Measurements from ENCODE around the gene SCAPER.

Gene SCAPER

DNA sequence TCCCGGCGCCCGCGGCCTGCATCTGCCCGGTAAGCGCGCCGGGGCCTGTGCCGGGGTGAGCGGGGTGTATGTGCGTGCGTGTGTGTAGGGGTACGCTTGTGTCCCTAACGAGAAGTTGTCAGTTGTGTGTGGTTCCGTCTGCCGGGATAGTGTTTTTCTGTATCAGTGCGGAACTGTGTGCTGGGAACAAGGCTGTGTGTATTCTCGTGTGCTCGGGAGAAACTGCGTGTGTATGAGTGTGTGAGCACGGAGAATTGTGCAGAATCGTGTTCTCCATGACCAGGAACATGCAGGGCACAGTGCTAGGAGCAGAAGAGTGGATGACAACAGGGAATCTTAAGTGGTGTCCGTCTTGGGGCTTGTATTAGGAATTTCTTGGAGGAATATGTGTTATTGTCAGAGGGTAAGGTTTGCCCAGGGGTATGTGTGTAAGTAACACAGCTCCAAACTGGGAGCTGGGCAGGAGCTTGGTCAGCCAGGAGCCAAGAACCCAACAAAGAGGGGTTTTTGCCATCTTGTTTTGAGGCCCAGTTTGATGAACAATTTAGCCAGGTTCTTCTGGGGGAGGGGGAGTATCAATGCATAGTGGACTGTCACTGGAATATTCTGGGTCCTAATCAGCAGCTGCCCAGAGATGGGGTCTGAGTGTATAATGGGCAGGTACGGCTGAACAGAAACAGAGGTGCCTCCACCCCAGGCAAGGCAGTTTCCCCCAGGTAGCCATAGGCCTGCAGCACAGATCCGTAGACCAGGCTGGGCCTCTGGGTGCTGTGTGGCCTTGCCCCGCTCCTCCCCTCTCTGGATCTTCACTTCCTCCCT lies 566.4 kb downstream of the SCAPER start:
- DNase-seq (ENCODE audit: low spot score) = no peak

DNA sequence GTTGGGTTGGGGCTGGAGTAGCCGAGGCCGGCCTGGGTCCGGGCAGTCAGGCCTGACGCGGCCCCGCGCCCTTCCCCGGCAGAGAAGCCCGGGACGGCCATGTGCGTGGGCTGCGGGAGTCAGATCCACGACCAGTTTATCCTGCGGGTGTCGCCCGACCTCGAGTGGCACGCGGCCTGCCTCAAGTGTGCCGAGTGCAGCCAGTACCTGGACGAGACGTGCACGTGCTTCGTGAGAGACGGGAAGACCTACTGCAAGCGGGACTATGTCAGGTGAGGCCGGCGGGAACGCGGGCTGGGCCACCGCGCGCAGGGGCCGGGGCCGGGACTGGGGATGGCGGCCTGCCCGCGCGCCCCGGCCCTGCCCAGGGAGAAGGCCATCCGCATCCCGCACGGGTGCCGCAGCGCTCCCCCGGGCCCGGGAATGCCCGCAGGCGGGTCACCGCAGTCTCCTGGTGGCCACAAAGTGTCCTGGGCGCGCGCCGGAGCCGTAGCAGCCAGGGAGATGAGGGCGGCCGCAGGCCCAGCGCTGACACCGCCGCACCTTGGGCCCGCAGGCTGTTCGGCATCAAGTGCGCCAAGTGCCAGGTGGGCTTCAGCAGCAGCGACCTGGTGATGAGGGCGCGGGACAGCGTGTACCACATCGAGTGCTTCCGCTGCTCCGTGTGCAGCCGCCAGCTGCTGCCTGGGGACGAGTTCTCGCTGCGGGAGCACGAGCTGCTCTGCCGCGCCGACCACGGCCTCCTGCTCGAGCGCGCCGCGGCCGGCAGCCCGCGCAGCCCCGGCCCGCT lies 567.2 kb downstream of the SCAPER start:
- DNase-seq (ENCODE audit: low spot score) = no peak

DNA sequence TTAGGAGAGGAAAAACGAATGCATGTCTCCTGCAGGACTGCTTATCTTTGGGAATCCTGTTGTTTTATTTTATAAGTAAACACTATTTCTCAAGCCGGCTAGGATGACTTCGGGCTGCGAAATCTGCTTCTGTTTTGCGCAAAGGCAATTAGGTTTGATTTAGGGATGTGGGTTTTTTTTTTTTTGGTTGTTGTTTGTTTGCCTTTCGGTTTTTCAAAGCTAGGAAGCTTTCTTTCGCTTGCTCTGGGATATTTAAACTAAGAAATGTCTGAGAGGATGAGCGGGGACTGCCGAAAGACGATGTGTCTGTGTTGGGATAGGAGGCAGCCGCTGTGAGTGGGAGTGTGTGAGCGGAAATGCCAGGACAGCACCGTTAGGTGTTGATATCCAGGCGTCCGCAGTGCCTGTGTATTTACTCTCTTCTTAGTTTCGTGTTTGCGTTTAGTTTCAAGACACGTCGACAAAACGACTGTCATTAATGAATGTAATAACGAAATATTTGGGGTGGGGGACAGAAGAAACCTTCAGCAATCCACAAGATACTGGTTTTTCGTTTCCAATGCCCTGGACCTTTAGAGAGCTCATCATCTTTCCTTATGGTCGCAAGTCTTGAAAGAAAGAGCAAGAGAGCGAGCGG lies 568.0 kb downstream of the SCAPER start:
- peak; percentile 29 for DNase-seq (ENCODE audit: low spot score)

DNA sequence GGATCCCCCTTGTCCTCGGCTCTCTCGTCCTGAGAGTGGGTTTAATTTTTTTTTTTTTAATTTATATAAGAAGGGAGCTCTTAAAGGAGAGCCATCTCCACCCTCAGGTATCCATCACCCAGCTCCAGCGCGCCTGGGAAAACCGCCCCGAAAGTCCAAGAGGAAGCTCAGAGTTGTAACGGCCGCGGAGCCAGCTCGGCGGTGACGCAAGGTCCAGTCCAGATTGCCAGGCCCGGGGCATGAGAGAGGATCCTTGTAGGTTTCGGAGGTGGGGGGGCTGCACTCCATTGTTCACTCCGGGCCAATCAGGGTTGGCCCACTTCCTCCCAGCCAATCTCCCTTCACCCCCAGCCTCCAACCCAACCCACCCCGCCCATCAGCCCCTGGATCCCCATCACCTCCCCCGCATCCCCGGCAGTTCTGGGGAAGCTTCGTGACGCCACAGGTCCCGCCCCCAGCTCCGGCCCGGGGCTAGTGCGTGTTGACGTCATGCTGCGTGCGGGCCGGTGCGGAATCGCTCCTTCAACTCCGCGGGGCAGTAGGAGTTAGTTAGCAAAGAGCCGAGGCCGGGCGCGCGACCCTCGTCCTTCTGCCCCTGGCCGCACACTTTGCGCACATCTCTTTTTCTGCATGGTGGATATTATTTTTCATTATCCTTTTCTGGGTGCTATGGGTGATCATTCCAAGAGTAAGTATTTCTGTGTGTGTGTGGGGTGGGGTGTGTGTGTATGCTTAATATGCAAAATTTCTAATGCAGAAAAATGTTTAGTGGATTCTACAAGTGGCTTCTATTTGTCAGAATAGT lies 568.7 kb downstream of the SCAPER start, which contains the start of gene ISL2:
ISL2 (plus strand) TSS at position 520 of the 805 bp plus-strand sequence; CDS start at position 631, 111 bp downstream.
- peak; percentile 68 for DNase-seq (ENCODE audit: low spot score)

DNA sequence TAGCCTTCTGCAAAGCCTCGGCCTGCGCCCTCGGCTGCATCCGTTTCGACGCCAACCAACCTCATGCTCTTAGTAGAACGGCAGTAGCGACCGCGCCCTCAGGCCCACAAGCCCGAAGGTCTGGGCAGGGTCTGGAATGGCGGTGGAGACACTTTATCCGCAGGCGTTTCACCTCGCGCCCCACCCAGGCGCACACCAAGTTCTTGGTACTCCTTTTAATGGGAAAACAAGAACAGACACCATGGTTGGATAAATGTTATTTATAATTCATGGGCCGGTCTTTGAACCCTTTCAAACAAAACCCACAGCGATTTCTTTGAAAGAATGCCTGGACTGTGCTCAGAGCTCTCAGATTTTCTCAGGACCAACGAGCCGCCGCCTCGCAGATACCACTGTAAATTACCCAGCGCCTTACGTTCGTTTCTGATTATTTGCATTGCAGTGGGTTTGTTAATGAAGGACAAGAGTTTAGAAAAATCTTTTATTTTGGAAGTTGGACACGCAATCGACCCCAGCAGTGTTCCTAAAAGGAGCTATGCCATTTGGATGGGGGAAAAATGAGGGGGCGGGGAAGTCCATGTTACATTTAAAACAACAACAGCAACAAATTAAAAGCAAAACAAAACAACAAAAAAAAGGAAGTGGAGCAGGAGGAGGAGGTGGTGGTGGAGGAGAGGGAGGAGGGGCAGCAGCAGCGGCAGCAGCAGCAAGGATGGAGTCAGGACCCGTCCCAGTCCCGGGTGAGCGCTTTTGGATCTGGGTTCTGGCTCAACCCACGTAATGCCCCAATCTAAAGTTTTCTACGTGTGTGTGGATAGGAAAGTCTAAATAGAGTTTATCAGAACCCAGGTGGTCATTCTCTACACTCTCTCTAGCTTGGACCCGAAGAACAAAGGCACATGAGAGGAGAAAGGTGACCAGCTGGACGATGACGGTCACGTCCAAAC lies 569.6 kb downstream of the SCAPER start:
- DNase-seq (ENCODE audit: low spot score) = no peak

DNA sequence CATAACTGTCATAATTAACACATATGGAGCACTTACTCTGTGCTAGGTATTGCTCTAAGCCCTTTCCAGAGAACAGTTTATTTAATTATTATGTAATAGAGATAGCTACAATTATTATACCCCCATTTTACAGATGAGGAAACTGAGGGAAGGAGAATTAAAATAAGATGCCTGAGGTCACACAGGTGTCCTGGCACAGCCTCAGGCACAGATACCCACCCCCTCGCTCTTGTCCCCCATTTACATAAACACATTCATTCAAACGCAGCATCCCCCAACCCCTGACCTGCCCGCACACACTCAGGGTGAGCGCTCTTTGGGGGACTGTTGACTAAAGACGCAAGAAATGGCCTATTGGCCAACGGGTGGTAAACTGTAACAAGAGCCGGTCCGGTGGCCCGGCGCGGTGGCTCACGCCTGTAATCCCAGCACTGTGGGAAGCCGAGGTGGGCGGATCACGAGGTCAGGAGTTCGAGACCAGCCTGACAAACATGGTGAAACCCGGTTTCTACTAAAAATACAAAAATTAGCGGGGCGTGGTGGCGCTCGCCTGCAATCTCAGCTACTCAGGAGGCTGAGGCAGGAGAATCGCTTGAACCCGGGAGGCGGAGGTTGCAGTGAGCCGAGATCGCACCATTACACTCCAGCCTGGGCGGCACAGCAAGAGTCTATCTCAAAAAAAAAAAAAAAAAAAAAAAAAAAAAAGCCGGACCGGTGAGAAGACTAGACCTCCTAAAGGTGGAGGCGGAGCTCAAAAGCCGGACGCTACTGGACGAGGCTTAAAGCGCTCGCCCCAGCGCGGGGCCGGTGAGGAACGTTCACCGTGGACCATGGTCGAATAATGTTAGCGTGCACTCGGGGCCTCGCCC lies 570.5 kb downstream of the SCAPER start:
- no peak for DNase-seq (ENCODE audit: low spot score)

DNA sequence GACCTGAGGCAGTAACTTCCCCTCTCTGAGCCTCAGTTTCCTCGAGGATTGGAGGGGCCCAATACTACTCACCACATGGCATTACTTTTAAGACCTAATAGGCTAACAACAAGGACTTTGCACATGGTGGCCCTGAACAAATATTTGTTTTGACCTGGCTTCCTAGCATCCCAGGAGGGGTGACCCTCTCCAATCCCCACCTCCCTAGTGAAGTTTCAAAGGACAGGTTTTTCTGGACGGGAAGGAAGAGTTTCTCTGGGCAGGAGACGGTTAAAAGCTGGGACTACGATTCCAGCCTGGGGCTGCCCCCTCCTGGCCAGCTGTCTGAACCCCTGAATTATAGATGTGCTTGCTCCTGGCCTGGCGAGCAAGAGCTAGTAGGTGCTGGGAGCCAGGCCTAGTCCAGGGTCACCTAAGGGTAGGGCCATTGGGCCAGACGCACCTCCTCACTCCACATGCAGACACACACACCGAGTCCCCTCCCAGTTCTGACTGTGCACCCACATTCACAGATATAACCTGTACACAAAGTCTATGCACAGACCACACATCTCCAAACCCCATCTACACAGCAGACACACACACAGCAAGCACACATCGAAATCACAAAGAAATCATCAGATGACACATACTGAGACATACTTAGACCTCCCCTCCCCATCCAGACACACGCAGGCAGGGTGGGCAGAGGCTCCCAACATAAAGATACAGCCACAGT lies 571.3 kb downstream of the SCAPER start:
- DNase-seq (ENCODE audit: low spot score) = no peak

DNA sequence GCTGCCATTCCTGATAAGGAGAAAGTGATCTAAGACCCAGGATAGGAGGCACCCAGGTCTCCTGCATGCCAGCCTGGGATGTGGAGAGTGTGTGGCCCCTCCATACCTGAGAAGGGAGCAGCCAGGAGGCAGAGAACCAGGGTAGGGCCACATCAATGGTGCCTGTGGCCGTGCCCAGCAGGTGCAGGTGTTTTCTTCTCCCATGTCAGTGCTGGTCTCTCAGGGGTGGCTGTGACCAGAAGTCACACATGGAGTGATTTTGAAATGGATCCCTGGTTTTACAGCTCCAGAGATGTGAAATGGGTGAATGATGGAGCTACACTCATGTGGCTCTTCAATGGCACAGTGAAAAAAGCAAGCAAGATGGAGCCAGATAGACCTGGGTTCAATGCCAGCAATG lies 571.8 kb downstream of the SCAPER start:
- no peak for DNase-seq (ENCODE audit: low spot score)

DNA sequence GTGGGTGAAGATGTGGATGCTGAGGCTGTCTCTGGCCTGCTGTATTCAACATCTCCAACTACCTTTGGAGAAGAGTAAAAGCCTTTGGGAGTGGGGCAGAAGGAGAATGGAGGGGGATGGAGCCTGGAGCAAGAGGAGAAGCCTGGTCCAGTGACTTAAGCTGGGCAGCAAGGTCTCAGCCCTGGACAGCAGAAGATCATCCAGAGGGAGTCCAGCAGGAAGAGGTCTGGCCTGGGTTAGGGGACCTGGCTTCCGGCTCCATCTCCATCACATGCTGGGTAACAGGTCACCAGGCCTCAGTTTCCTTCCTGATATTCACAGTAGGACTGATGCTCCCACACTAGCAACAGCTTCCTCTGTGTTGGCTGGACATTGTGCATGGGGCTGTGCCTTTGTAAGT lies 572.3 kb downstream of the SCAPER start:
- no peak for DNase-seq (ENCODE audit: low spot score)

DNA sequence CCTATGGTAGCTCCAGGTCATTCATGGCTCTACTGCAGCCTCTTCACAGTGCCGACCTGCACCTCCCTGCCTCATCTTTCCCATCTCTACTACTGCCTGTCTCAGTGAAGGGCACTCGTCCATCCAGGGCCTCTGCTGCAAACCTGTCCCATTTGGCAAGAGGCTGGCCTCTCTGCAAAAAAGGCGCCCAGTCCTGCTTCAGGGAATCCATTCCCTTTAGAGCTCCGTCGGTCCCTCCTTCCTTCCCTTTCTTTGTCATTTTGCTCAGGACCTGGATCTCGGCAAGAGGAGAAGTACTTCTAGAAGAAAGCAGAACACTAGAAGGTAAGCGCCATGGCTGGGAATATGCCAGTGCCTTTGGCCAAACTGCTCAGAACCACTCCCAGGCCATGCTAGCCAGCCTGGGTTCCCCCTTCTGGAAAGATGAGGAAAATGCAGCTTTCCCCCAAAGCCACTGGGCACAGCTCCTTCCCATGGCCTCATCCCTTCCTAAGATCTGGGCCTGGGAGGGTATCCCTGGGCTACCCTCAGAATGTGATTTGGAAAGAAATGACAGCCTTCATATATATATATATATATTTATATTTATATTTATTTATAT lies 575.0 kb downstream of the SCAPER start:
- peak; percentile 13 for DNase-seq (ENCODE audit: low spot score)

DNA sequence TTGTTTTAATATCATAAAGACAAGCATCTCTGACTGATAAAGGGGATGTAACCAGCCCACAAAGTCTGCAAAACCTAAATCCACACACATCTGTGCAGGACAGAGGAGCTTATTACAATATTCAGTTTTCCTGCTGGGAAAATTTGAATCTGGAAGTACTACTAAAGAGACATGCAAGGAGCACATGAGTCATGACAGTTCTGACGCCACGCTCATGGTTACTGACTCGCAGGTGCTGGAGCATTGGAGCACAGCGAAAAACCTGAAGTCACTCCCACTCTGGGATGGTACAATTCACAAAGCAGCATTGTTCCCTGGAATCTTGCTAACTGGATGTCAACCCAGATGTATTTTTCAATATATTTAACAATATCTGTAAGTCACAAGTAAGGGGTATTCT lies 576.2 kb downstream of the SCAPER start:
- peak; percentile 18 for DNase-seq (ENCODE audit: low spot score)

DNA sequence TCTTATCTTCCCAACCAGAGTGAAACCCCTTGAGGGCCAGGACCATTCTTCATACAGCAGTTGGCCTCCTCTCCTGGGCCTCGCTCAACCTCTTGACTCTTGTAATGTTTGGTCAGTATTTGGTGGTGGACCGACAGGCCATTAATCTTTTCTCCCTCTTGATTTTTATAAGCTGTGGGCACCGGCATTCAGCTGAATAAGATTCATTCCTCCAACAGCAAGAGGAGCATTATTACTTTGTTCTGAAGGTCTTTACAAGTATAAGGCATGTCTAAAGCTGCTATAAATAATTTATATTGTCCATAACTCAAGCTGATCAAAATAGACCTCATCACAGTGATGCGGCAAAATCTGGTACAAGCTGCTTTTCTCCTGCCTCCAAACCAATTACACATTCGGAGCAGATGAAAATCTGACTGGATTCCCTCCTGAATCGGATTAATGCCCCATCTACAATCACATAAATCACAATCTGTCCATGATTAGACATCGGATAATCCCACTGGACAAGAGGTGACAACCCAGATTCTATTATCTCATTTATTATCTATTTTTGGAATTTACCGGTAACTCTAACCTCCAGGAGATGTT lies 576.9 kb downstream of the SCAPER start:
- DNase-seq (ENCODE audit: low spot score) = no peak

DNA sequence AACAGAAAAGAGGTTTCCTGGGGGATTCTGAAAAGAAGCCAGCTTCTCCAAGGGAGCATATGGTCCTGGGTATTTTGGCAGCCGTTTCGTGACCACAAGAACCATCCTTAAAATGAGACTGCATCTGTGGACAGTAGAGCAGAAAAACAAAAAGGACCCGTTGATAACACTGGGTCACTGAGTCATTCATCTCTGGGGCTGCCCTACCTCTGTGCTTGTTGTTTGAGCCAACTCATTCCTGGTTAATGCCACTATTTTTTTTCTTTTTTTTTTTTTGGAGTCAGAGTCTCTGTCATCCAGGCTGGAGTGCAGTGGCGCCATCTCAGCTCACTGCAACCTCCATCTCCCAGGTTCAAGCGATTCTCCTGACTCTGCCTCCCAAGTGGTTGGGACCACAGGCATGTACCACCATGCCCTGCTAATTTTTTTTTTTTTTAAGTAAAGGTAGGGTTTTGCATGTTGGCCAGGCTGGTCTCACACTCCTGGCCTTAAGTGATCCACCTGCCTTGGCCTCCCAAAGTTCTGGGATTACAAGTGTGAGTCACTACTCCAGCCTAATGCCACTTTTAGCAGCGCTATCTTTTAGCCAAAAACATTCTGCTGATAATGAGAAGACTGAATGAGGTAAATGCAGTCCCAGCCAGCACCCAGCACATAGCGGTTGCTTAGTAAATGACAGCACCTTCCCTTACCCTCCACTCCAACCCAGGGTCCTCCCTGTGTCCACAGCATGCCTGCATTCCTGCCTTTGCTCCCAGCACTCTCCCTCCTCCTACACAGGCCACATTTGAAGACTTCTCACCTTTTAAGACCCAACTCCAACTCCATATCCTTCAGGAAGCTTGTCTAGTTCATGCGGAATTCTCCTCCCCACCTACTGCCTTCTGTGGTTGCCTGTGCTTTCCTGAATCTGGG lies 577.7 kb downstream of the SCAPER start:
- peak; percentile 13 for DNase-seq (ENCODE audit: low spot score)

DNA sequence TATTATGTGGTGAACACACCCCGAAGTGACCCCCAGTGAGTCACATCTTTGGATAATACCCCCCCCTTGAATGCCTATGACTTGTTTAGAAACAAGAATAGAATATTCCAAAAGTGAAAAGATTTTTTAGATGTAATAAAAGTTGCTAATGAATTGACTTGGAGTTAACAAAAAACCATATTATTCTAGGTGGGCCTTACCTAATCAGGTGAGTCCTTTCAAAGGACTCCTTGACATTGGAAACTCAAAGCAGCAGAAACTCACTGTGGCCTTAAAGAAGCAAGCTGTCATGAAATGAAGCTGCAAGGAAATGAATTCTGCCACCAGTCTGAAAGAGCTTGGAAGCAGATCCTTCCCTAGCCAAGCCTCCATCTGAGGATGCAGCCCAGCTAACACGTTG lies 579.4 kb downstream of the SCAPER start:
- DNase-seq (ENCODE audit: low spot score) = no peak

DNA sequence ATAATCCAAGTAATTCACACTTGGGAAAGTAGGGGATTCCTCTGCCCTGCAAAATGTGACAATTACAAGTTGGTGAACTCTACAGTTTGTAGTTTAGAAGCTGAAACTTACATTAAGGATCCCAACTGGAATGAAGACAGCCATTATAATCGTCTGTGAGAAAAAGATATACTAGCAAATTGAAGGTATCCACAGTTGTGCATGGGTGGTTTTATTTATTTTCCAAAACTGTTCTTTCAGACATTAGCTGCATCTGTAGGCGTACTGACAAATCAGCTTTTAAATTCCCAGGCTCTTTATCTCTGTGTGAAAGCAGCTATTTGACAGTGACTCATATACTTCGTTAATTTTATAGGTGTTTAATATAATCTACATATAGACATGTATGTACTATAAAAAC lies 581.1 kb downstream of the SCAPER start:
- DNase-seq (ENCODE audit: low spot score) = no peak

DNA sequence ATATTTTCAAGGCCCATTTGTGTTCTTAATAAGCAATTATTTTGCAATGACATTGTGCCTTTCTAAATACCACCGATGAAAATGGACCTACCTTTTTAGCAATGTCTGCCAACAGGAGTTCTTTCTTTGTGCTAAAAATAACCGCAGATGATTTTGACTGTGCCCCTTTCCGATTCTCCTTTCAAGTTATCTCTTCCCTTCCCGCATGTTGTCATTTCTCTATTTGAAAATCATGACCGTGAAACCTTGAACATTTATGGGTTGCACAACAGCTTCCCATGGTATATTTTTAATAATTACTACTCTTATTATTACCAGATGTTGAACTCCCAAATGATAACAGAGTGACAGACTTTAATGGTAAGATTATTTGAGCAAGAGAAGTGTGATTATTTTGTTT lies 583.5 kb downstream of the SCAPER start:
- no peak for DNase-seq (ENCODE audit: low spot score)

DNA sequence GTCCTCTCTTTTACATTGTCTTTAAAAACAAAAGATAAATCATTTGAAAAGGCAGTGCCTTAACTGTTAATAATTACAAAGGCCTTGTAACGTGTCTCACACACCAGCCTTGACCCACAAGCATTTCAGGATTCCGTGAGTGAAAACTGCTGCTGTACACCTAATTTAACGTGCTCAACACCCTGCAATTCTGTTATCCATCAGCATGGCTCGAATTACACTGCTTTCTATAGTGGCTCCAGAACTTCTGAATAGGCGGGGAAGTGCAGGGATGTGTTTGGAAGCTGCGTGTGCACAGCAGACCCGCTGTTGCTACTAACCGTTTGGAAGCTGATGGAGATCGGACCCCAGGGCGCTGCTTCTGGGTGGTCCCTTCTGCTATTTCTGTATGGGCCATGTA lies 584.0 kb downstream of the SCAPER start:
- no peak for DNase-seq (ENCODE audit: low spot score)
